Sciatic nerve (tissue), 2 donors: ENCODE measurements around the gene ARHGEF40. TPM values are rescaled to one million over a fixed set of nuclear protein-coding genes. Genes with fewer than 3 reads are reported as not detected.
A peak's percentile ranks its signal among the peaks of the same experiment; 100 is the strongest.

ENCODE experiments used
- ATAC-seq: fragments of 200-7000 bp; cut with Tn5 transposase; one replicate; pipeline ENCODE4 v1.9.1; 2020; ENCODE audit warnings: mild to moderate bottlenecking, moderate library complexity
- DNase-seq: peaks from one replicate; pipeline ENCODE4 v3.0.0-alpha.2; 2020; ENCODE audit warnings: low spot score
- intact Hi-C: fragments of 100-400 bp; cut with DNase I; formaldehyde crosslinking; loops from one replicate; pipeline ENCODE4 v1.14.2; 2022
- total RNA-seq: library from RNA; stranded (reverse); fragmentation: NEBNext Ultra II Directional; extraction: Animal tissue kit (Norgen Biotek cat#: 25700); gene quantifications from one replicate; pipeline ENCODE4 v1.2.1, GENCODE V29; 2021
- donor health status: DM: no; HTN: no; CAD: no.
- donor health status: DM: no; HTN: no; CAD: no.

Gene ARHGEF40
- total RNA-seq, 1 donor from 2014 or later: 91.1 TPM

GRCh38 chr14:21074398-21075272, 4.5 kb downstream of the ARHGEF40 start:
- DNase-seq (no peak), ATAC-seq (no peak)
- intact Hi-C loops: no loop called here

- intact Hi-C loops: no loop called here
- no peak for DNase-seq
- ATAC-seq: no peak
Measured at GRCh38 chr14:21075719-21076437, 5.8 kb downstream of the ARHGEF40 start.

GRCh38 chr14:21077672-21078071, 7.6 kb downstream of the ARHGEF40 start:
- DNase-seq: no peak
- intact Hi-C loops: no loop called here
- ATAC-seq: no peak

- intact Hi-C loops: no loop called here
- no peak for DNase-seq
- no peak for ATAC-seq
Measured at GRCh38 chr14:21078287-21078686, 8.2 kb downstream of the ARHGEF40 start.

- intact Hi-C loops: no loop called here
- DNase-seq (no peak), ATAC-seq (no peak)
Measured at GRCh38 chr14:21078726-21079125, 8.6 kb downstream of the ARHGEF40 start.

GRCh38 chr14:21081521-21082142, 11.5 kb downstream of the ARHGEF40 start:
- DNase-seq: no peak
- no peak for ATAC-seq
- intact Hi-C loops: no loop called here

GRCh38 chr14:21083565-21084325, 13.6 kb downstream of the ARHGEF40 start:
- ATAC-seq (no peak), DNase-seq (no peak)
- intact Hi-C loops: no loop called here

- no peak for DNase-seq
- ATAC-seq: no peak
- intact Hi-C loops: no loop called here
Measured at GRCh38 chr14:21084396-21084795, 14.3 kb downstream of the ARHGEF40 start.

GRCh38 chr14:21084998-21085853, 15.1 kb downstream of the ARHGEF40 start:
- DNase-seq (no peak), ATAC-seq (peak; percentile 16)
- intact Hi-C loops: no loop called here

- DNase-seq: no peak
- intact Hi-C loops: no loop called here
- ATAC-seq: no peak
Measured at GRCh38 chr14:21086908-21087293, 16.8 kb downstream of the ARHGEF40 start.

- intact Hi-C loops: no loop called here
- DNase-seq (no peak), ATAC-seq (peak; percentile 12)
Measured at GRCh38 chr14:21087294-21088091, 17.4 kb downstream of the ARHGEF40 start.

- intact Hi-C loops: no loop called here
- ATAC-seq (no peak), DNase-seq (no peak)
Measured at GRCh38 chr14:21088687-21089086, 18.6 kb downstream of the ARHGEF40 start.

- intact Hi-C loops: no loop called here
- ATAC-seq: no peak
- no peak for DNase-seq
Measured at GRCh38 chr14:21089271-21089670, 19.2 kb downstream of the ARHGEF40 start.

GRCh38 chr14:21089877-21090193, 19.7 kb downstream of the ARHGEF40 start:
- intact Hi-C loops: loop anchor here (5.0 kb wide), 1 partner anchor 73 kb away; no protein-coding TSS in a partner anchor
- ATAC-seq: no peak
- no peak for DNase-seq

- no peak for DNase-seq
- intact Hi-C loops: loop anchor here (5.0 kb wide), 1 partner anchor 73 kb away; no protein-coding TSS in a partner anchor
Measured at GRCh38 chr14:21090194-21090939, 20.3 kb downstream of the ARHGEF40 start.

GRCh38 chr14:21090940-21091663, 21.0 kb downstream of the ARHGEF40 start:
- ATAC-seq (no peak), DNase-seq (no peak)
- intact Hi-C loops: loop anchor here (5.0 kb wide), 1 partner anchor 74 kb away; no protein-coding TSS in a partner anchor

More at GRCh38 chr14:21090194-21090939, 20.3 kb downstream of the ARHGEF40 start:
- ATAC-seq: peak; percentile 31
